ENCODE results near the gene GBP5.
"Not testable (repeated sequence)": the region's sequence is repeated elsewhere in the genome, so short reads cannot be mapped to it uniquely, and the experiment has no call there.

Gene GBP5

DNA sequence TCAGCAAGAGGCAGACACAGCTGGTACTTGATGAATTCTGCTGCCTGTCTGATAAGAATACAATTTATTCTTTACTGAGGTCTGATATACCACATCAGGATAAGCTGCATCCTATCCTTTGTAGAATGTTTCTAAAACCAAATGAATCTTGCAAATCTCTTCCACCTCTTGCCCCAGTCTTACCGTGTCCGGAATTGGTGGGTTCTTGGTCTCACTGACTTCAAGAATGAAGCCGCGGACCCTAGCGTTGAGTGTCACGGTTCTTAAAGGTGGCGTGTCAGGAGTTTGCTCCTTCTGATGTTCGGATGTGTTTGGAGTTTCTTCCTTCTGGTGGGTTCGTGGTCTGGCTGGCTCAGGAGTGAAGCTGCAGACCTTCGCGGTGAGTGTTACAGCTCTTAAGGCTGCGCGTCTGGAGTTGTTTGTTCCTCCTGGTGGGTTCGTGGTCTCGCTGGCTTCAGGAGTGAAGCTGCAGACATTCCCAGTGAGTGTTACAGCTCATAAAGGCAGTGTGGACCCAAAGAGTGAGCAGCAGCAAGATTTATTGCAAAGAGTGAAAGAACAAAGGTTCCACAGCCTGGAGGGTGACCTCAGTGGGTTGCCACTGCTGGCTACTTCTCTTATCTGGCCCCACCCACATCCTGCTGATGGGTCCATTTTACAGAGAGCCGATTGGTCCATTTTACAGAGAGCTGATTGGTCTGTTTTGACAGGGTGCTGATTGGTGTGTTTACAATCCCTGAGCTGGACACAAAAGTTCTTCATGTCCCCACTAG is at the start of gene GBP5:
Gene GBP5 (minus strand): TSS at position 592 of the 773 bp plus-strand sequence. CDS start 3,305 bp downstream, outside the sequence.
- not testable (repeated sequence) for DNase-seq (ENCODE audit: low read depth, low spot score)

DNA sequence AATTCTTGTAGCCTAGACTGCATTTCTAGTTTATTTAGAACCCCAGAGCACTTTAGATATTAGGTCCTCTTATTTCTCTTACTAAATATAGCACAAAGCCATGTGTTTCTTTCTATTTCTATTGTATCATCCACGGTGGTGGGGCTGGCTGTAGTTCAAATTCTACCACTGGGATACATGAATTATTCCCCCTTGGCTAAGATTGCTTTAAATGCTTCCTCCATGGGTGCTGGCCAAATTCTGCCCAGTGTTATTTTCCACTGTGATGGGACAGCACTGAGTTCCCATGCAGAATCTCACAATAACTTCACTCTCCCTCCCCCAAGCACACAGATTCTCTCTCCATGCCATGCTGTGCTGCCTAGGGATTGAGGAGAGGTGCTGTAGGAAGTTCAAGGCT is 49.7 kb upstream of the GBP5 start:
- no peak for DNase-seq (ENCODE audit: low read depth, low spot score)

DNA sequence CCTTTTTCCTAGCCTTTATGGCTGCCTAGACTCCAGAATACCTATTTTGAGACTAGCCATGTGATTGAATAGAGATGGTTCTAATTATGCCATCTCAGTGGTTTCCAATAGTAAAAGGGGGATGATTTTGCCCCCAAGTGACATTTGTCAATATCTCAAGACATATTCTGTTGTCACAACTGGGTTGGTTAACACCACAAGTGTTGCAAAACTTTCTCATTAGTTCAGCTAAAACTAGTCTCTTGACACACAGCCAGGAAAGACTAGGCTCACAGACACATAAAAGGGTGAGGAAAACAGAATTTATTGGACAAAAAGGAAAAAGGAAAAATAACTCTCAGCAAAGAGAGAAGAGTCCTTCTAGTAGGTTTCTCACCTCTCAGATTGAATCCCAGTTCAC is 39.9 kb upstream of the GBP5 start:
- DNase-seq (ENCODE audit: low read depth, low spot score), result no peak

- no peak for DNase-seq (ENCODE audit: low read depth, low spot score)
These were observed 39.1 kb upstream of the GBP5 start for GRCh38 chr1:89311757-89312156.

- no peak for DNase-seq (ENCODE audit: low read depth, low spot score)
These were observed 38.3 kb upstream of the GBP5 start for GRCh38 chr1:89310976-89311375.

GRCh38 chr1:89310505-89310904 is 37.8 kb upstream of the GBP5 start:
- DNase-seq (ENCODE audit: low read depth, low spot score), result no peak

DNA sequence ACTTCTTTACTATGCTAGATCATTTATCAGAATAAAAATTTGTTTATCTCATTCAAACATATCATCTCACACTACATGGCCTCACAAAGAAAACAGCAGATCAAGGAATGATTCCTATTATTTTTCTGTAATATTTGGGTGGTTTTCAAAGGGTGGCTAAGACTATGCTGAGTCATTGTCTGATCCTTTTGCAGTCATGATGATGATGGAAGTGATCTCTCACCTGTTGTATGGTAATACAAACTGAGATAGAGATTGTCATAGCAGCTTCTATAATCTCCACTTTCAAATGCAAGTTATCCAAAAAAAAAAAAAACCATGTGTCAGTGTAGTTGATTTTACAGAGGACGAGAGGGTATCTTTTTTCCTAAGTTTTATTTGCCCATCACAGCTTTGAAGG is 37.2 kb upstream of the GBP5 start:
- no peak for DNase-seq (ENCODE audit: low read depth, low spot score)

DNA sequence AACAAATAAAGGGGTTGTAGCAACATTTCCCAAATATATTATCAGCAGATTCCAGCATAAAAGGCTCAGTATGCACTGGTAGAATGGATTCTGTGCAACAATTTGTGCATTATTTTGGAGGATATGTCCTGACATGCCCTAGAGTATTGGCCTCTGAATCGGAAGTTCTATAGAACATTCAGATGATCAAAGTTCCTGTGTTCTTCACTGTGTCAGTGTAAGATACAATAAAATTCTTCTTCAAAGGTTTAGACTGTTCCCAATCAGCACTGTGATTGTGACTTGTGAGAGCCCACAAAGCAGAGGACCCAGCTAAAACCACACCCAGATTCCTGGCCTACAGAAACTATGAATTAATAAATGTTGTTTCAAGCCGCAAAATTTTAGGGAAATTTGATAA is 33.6 kb upstream of the GBP5 start:
- no peak for DNase-seq (ENCODE audit: low read depth, low spot score)

GRCh38 chr1:89305493-89305892 is 32.8 kb upstream of the GBP5 start:
- no peak for DNase-seq (ENCODE audit: low read depth, low spot score)

DNA sequence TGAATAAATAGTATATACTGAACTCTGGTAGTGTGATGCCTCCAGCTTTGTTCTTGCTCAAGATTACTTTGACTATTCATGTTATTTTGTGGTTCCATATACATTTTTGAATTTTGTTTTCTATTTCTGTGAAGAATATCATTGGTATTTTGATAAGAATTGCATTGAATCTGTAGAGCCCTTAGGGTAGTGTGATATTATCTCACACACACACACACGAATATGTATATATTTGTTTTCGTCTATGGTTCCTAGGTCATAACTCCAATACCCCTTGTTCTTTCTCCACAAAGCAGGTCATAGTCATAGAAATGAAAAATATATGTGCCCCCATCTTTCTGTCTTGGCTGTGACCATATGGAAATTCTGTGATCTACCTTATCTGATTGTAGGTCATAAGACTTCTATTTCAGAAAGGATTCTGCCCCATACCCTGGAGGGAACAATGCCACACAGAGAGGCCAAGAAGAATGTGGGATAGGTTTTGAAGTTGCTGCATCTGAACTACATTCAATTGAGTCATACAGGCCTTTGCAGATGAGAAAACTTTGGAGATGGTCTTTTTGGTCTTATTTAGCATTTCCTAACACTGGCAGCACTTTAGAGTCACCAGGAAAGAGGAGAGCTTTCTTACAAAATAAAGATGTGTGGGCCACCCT is 32.0 kb upstream of the GBP5 start:
- DNase-seq (ENCODE audit: low read depth, low spot score), result no peak

GRCh38 chr1:89302697-89303332 is 30.2 kb upstream of the GBP5 start:
- DNase-seq (ENCODE audit: low read depth, low spot score), result no peak

- DNase-seq (ENCODE audit: low read depth, low spot score), result not testable (repeated sequence)
These were observed 27.2 kb upstream of the GBP5 start for GRCh38 chr1:89299739-89300463.

GRCh38 chr1:89298461-89298860 is 25.8 kb upstream of the GBP5 start:
- DNase-seq (ENCODE audit: low read depth, low spot score), result no peak

DNA sequence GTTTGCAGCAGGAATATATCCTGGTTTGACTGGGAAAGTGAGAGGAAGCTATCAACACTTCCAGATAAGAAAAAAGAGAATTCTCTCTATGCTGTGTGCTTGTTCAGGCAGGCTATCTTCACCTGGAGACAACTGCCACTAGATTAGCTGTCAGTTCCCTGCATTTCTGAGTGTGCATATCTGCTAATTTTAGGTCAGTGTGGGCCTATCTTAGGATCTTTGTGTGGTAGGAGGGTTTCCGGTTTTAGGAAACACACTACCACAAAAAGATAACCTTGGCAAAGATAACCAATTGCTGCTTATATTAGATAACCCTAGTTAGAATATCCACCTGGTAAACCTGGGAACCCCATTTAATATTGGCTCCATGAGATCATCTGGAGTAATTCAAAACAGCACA is 22.5 kb upstream of the GBP5 start:
- DNase-seq (ENCODE audit: low read depth, low spot score), result no peak

GRCh38 chr1:89291276-89291675 is 18.6 kb upstream of the GBP5 start:
- DNase-seq (ENCODE audit: low read depth, low spot score), result no peak

GRCh38 chr1:89288051-89288340 is 15.3 kb upstream of the GBP5 start:
- DNase-seq (ENCODE audit: low read depth, low spot score), result no peak

DNA sequence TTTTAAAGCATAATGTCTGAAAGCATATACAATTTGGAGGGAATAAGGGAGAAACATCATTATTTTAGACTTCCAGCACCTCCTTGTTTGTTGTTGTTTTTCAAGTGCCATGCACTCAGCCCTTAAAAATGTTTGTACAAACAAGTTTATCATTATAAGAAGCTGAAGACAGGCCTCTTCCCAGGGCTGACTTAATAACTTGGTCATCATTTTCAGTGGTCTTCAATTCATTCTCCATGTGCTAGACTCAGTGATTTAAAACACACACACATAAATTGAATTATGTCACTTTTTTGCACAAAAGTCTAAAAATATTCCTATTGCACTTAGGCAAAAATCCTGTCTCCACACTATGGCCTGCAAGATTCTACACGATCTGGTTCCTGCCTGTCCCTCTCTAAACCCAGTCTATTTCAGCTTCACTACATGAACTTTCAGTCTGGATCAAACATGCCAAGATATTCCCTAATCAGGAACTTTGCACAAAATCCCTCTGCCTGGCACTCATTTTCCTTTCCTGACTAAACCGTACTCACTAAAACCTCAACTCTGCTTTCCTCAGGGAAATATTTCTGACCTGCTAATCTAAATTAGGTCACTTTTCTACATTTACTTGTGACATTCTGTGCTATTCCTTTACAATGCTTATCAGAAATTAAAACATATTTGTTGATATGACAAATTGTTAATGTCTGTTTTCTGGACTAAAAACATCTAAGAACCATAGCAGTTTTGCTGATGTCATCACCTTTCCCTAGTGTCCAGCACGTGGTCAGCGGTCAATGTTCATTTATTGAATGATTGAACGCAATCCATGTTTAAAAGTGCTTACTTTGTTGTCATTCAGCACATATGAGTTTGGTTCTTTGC is 14.8 kb upstream of the GBP5 start:
- DNase-seq (ENCODE audit: low read depth, low spot score), result no peak

GRCh38 chr1:89286549-89287180 is 14.0 kb upstream of the GBP5 start:
- no peak for DNase-seq (ENCODE audit: low read depth, low spot score)

- DNase-seq (ENCODE audit: low read depth, low spot score), result no peak
These were observed 13.2 kb upstream of the GBP5 start for GRCh38 chr1:89285745-89286380.

GRCh38 chr1:89284078-89284763 is 11.6 kb upstream of the GBP5 start:
- DNase-seq (ENCODE audit: low read depth, low spot score), result not testable (repeated sequence)

All from smooth muscle cell of the brain vasculature (primary cell).